ENCODE measurements around the gene ZC3H6.
A peak's percentile ranks its signal among the peaks of the same experiment; 100 is the strongest.
"Not testable (repeated sequence)": the region's sequence is repeated elsewhere in the genome, so short reads cannot be mapped to it uniquely, and the experiment has no call there.

Gene ZC3H6

DNA sequence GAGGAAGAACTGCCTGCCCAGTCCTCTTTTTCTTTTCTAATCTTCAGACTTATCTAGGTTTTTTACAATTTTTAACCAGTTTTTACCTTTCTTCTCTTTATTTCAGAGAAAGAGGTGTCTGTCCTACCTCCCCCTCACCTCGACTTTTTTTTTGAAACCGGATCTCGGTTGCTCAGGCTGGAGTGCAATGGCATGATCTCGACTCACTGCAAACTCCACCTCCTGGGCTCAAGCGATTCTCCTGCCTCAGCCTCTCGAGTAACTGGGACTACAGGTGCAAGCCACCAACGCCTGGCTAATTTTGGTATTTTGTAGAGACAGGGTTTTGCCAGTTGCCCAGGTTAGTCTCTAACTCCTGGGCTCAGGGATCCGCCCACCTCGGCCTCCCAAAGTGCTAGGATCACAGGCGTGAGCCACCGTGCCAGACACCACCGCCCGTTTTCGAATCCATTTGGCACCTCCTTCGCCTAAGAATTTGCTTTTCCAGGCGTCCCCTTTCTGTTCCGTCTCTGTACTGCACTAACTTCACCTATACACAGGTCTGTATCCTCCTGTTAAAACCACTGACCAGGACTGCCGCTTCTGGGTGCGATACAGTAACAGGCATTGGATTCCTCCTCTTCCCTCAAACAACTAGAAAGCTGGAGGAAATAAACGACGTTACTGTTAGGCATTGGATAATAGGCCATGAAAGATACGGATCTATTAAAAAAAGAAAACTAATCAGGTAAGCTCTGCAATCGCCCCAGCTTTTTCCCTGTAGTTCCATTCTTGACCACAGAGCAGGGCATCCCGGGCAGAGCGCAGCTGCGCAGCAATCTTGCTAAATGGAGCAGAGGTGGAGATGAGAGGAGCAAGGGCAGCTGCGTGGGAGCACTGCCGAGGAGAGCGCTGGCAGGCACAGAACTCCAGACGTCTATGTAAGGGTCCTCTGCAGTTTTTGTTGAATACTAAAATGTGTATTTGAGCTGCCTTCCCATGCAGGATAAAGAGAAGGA is 69.9 kb downstream of the ZC3H6 start:
- TF ChIP-seq CSDC2 (CRISPR knock-in tag; IDR thresholded peaks at IDR 0.05): no peak
- TF ChIP-seq RARB (CRISPR knock-in tag; IDR thresholded peaks at IDR 0.05): no peak
- TF ChIP-seq ZNF565 (CRISPR knock-in tag; conservative IDR thresholded peaks at IDR 0.05; ENCODE audit: low read depth): no peak
- TF ChIP-seq CREB5 (CRISPR knock-in tag; IDR thresholded peaks at IDR 0.05; ENCODE audit: low read depth): no peak
- ATAC-seq: peak; percentile 37; the same call in 1 of the 3 replicates

DNA sequence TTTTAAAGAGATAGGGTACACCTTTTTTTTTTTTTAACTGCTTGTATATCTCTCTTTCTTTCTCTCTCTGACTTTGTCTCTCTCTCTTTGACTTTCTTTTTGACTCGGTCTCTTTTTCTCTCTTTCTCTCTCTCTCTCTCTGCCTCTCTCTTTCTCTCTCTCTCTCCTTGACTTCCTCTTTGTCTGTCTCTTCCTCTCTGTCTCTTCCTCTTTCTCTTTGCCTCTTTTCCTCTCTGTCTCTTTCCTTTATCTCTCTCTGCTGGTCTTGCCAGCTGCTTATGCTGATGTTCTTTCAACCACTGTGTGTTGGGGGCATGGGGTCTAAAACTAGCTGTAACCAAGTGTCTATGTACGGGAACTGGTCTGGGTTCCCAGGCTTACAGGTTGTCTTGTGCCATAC is 76.9 kb downstream of the ZC3H6 start:
- not testable (repeated sequence) for ATAC-seq

DNA sequence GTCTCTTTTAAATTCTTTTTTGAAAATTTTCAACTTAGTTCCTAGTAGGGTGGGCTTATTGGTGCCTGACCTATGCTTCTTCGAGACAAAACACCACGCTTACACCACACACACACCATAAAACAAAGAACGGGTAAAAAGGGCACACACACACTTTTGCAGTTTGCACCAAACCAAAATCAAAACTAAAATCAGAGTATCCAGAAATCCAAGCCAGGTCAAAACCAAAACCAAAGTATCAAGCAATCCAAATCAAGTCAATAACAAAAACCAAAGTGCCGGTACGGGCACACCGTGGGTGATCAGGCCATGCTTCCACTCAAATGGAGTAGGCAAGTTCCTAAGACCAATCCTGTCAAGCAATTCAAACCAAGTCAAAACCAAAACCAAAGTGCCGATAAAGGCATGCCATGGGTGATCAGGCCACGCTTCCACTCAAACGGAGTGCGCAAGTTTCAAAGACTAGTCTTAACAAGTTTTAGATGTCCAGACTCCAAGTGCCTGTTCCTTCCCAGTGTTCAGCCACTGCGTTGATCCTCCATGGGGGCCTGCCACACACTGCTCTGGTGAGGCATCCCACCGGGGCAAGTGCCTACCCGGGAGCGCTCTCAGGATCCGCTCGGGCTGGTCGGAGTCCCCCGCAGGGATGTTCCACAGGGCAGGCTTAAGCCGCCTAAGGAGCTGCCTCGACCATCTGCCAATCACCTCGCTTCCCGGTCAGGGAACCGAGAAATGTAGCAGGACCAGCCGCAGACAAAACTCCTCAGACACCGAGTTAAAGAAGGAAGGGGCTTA is 77.6 kb downstream of the ZC3H6 start:
- not testable (repeated sequence) for ATAC-seq

DNA sequence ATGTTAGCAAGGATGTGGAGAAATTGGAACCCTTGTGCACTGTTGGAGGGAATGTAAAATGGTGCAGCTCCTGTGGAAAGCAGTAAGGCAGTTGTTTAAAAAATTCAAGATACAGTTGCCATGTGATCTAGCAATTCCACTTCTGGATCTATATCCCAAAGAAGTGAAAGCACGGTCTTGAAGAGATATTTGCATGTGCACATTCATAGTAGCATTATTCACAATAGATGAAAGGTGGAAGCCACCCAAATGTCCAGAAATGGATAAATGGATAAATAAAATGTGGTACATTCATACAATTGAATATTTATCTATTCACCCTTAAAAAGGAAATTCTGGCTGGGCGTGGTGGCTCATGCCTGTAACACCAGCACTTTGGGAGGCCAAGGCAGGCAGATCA is 78.9 kb downstream of the ZC3H6 start:
- ATAC-seq: not testable (repeated sequence)

DNA sequence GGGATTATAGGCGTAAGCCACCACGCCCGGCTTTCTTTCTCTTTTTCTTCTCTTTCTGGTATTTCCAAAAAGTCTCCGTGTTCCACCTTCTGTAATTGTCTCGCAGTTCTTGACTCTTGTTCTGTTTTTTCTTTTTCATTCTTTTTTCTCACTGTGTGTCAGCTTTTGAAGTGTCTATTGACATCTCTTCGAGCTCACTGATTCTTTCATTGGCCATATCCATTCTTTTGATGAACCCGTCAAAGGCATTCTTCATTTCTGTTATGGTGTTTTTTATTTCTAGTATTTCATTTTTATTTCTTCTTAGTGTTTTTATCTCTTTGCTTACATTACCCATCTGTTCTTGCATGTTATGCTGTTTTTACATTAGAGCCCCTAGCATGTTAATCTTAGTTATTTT is 84.7 kb downstream of the ZC3H6 start:
- ATAC-seq: not testable (repeated sequence)

Measured in SK-N-SH treated with all-trans-retinoic acid at 6 μM for 48 hours (cell line).